Neural crest cell (in vitro differentiated cells): ENCODE data around the gene NETO2. TPM values are rescaled to one million over a fixed set of nuclear protein-coding genes. Genes with fewer than 3 reads are reported as not detected.
"Not testable (repeated sequence)": the region's sequence is repeated elsewhere in the genome, so short reads cannot be mapped to it uniquely, and the experiment has no call there.

Source experiments
- DNase-seq: peaks from one replicate; pipeline ENCODE4 v3.0.0; 2021; ENCODE audit warnings: low read depth, mixed read lengths, low spot score
- H3K27ac Mint-ChIP-seq: one replicate; pipeline ENCODE4 v1.8.0; 2021; ENCODE audit warnings: mild to moderate bottlenecking, mixed read lengths; ENCODE audit not compliant: unreplicated experiment
- H3K27me3 Mint-ChIP-seq: 2 replicates; pipeline ENCODE4 v1.8.0; 2021; ENCODE audit warnings: low read depth, mild to moderate bottlenecking, mixed read lengths
- H3K36me3 Mint-ChIP-seq: 2 replicates; pipeline ENCODE4 v1.8.0; 2021; ENCODE audit warnings: low read depth, mild to moderate bottlenecking, mixed read lengths
- H3K4me1 Mint-ChIP-seq: 2 replicates; pipeline ENCODE4 v1.8.0; 2021; ENCODE audit warnings: mixed read lengths
- H3K4me3 Mint-ChIP-seq: one replicate; pipeline ENCODE4 v1.8.0; 2021; ENCODE audit warnings: mild to moderate bottlenecking, mixed read lengths
- H3K9me3 Mint-ChIP-seq: 2 replicates; pipeline ENCODE4 v1.8.0; 2021; ENCODE audit warnings: mixed read lengths
- CTCF ChIP-seq: fragments of 200-600 bp; sonication (generic); conservative IDR thresholded peaks from 2 replicates; pipeline ENCODE4 v1.5.0; 2021; ENCODE audit warnings: antibody characterized with exemption, mild to moderate bottlenecking
- total RNA-seq: library from RNA; stranded (reverse); gene quantifications from 2 replicates; pipeline ENCODE4 v1.2.1, GENCODE V29; 2021

Gene NETO2
- total RNA-seq, 1 donor from 2014 or later: 105 TPM

DNA sequence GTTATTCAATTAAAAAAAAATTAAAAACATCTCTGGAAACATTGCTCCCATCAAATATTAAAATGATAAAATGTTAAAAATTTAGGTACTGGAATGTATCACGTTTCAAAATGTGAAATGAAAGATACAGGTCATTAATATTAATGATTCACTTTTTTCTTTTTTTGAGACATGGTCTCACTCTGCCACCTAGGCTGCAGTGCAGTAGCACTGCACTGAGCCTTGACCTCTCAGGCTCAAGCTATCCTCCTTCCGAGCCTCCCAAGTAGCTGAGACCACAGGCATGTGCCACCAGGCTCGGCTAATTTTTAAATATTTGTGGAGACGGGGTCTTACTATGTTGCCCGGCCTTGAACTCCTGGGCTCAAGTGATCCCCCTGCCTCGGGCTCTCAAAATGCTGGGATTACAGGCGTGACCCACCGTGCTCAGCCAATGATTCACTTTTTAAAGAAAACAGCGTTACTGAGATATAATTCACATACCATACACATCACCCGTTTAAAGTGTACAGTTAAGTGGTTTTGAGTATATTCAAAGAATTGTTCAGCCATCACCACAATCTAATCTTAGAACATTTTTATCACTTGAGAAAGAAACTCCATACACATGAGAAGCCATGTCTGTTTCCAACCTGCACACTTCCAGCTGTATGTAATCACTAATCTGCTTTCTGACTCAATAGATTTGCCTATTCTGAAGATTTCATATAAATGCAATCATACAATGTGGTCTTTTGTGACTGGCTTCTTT lies 19.1 kb upstream of the NETO2 start:
- Mint-ChIP-seq H3K9me3 (no peaks in the 10 kb centered on the region), H3K27me3 (no peaks in the 10 kb centered on the region), H3K27ac (no peak overlapping the region), H3K4me3 (no peak overlapping the region), H3K36me3 (no peaks in the 10 kb centered on the region), H3K4me1 (no peaks in the 10 kb centered on the region)
- no peak for DNase-seq
- TF ChIP-seq CTCF: no peak

DNA sequence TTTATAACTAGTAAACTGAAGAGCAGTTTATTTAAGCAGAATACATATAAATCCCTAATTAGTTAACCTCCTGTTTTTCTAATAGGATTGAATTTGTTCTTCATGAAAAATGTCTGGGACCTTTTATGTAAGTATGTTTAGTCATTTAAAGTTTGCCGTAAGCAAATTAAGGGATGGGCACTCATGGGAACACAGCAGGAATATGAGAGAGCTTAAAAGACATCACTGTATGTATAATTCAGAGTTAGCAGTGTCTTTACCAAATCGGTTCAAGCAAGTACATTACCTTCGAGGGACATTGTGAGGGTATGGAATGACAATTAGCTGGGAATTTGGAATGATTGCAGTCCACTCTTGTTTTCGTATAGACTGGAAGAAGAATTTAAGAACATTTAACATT lies 17.7 kb upstream of the NETO2 start:
- no peak for TF ChIP-seq CTCF
- H3K4me3 Mint-ChIP-seq: no peak overlapping the region
- no peak for DNase-seq
- no peaks in the 10 kb centered on the region for H3K4me1 Mint-ChIP-seq
- no peak overlapping the region for H3K27ac Mint-ChIP-seq
- no peaks in the 10 kb centered on the region for H3K27me3 Mint-ChIP-seq
- H3K9me3 Mint-ChIP-seq: no peaks in the 10 kb centered on the region
- H3K36me3 Mint-ChIP-seq: peaks cover 7% of the 10 kb centered on the region

DNA sequence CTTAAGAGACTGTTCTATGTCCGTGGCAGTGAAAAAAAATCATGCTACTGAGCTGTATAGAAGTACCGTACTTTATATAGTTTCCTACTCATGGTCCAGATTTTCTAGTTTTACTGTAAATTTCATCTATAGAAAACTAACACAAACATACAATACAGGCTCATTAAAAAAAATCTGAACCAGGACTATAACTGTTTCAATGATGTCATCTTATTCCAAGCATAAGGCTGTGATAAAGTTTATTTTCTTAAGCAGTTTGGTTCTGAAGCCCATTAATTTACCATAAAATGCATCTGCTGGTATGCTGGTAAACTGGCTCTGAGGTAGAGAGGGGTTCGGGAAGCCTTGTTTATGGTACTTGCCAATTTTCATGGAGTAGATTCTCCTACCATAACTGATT lies 16.7 kb upstream of the NETO2 start:
- Mint-ChIP-seq H3K27ac (no peak overlapping the region), H3K9me3 (no peaks in the 10 kb centered on the region), H3K4me1 (no peaks in the 10 kb centered on the region), H3K27me3 (no peaks in the 10 kb centered on the region), H3K36me3 (peaks cover 7% of the 10 kb centered on the region), H3K4me3 (no peak overlapping the region)
- DNase-seq: no peak
- no peak for TF ChIP-seq CTCF

GRCh38 chr16:47158992-47159391 lies 15.2 kb upstream of the NETO2 start:
- H3K36me3 Mint-ChIP-seq: peaks cover 7% of the 10 kb centered on the region
- H3K4me1 Mint-ChIP-seq: no peaks in the 10 kb centered on the region
- no peaks in the 10 kb centered on the region for H3K9me3 Mint-ChIP-seq
- H3K27me3 Mint-ChIP-seq: no peaks in the 10 kb centered on the region
- no peak overlapping the region for H3K27ac Mint-ChIP-seq
- no peak overlapping the region for H3K4me3 Mint-ChIP-seq
- DNase-seq: no peak
- TF ChIP-seq CTCF: no peak

GRCh38 chr16:47156680-47157215 lies 13.0 kb upstream of the NETO2 start:
- peaks cover 23% of the 10 kb centered on the region for H3K36me3 Mint-ChIP-seq
- no peaks in the 10 kb centered on the region for H3K4me1 Mint-ChIP-seq
- no peak for DNase-seq
- no peak overlapping the region for H3K27ac Mint-ChIP-seq
- H3K4me3 Mint-ChIP-seq: no peak overlapping the region
- peaks cover 6% of the 10 kb centered on the region for H3K9me3 Mint-ChIP-seq
- TF ChIP-seq CTCF: no peak
- H3K27me3 Mint-ChIP-seq: no peaks in the 10 kb centered on the region

GRCh38 chr16:47152501-47152900 lies 8.8 kb upstream of the NETO2 start:
- not testable (repeated sequence) for DNase-seq, H3K4me3 Mint-ChIP-seq, H3K9me3 Mint-ChIP-seq, H3K27ac Mint-ChIP-seq, H3K27me3 Mint-ChIP-seq, H3K4me1 Mint-ChIP-seq
- H3K36me3 Mint-ChIP-seq: peaks cover 26% of the 10 kb centered on the region
